DMS114 treated with DMSO at 0.1 percent for 48 hours (cell line): ENCODE measurements around the gene PARVB.

Experiments used
- DNase-seq: peaks from one replicate; lab custom pipeline; 2025; ENCODE audit not compliant: unreplicated experiment; lab: John Stamatoyannopoulos, UW

Gene PARVB

DNA sequence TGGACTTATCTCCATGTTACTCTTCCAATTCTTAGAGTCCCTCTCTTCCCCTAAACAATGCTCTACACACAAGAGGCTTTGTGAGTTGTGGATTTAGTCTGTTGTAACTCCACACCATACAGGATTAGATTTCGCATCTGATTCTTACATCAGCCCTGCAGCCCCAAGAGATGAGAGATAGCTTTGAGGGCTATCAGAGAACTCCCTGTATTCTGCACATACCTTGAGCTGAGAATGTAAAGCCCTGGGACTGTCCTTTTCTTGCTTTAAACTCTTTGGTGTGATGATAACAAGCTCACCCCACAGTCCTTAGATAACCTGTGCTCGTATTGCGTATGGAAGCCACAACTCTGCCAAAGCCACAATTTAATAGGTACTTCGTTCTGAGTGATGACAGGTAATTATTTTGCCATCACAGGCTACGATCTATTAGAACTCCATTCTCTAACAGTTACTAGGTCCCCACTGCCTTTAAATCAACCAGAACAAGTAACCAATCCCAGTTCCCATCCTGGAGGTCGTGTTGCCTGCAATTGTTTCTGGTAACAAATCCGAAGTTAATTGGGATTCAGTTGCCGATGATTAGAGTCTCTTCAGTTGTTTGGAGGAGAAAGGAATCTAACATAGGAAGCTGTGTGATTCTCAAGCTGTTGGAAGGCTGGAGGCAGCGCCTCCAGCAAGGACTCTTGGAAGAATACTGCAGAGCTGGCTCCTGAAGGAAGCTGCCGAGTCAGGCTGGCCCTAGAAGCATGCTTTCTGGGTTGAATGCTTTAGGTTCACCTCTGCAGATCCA is 155.3 kb downstream of the PARVB start:
- no peak for DNase-seq

DNA sequence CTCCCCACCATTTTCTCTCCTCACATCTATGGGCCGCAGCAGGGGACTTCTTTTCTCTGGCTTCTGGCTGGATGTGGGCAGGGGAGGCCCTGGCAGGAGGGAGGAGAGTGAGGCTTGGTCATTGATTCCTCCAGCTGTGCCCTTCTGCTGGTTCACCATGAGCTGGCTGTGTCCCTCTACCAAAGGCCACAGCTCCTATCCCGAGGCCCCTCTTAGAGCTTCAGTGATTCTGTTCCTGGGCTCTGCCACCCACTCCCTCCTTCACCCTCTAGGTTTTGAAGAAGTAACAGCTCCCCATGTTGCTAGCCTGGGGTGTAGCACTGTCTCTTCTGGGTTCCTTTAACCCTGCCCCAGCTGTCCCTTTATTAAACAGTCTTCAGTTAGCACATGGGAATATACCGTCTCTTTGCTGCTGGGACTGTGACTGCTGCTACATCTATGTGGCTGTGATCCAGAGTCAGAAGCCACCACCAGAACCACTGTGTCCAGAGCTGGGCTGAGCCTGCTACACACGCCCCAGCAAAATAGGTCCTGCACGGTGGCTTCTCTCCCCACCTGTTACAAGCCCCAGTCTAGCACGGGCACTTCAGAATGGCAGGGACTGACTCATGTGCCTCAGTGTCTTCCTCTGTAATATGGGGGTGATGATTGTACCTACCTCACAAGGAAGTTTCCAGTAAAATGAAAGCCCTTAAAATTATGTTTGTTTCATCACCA is 156.0 kb downstream of the PARVB start:
- DNase-seq: no peak

DNA sequence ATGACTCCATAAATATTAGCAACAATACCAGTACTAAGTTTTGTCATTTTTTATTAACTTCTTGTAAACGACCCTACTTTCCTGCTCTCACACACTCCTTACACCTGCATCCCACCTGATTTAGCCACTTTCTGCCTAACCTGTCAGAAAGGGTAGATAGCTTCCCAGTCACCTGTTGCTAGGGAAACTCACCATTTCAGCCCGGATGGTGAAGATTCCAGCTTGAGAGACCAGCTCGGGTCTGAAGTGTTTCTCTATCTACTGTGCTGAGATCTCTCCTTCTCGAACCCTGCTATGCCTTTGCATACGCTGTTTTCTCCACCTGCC is 156.6 kb downstream of the PARVB start, which contains the start of gene PARVG:
Gene PARVG, plus strand, starts transcription at position 220 of the 327 bp plus-strand sequence. CDS start 2,405 bp downstream, outside the sequence.
- no peak for DNase-seq

- DNase-seq: no peak
These were observed 157.2 kb downstream of the PARVB start for GRCh38 chr22:44181033-44181911.

DNA sequence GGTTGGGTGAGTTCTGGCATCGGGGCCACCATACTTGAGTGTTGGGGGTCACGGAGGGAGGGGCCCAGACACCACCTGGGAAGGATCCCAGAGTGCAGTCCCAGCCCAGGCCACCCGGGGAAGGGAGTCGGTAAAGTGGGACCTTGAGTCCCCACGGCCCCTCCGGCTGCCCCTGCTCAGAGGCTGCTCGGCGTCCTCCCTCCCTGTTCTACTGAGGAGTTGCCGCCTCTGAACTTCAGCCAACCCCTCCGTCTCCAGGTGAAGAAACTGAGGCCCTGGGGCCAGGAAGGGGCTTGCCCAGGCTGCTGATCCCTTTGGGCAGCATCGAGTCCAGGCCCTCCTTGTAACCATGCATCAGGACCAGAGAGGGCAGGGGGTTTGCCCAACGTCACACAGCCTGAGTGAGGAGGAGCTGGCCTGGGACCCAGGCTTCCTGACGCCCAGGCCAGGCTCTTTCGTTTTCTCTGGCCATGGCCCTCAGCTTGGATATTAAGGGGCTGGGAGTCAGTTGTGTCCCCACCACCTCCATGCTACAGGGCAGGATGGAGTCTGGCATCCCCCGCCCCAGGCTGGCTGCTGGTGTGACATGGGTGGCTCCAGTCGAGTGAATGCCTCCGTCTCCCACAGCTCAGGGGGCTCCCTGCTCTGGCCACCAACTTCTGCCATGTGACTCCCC is 157.9 kb downstream of the PARVB start:
- no peak for DNase-seq

- DNase-seq: no peak
These were observed 158.6 kb downstream of the PARVB start for GRCh38 chr22:44182588-44183286.

GRCh38 chr22:44183287-44183588 is 159.1 kb downstream of the PARVB start:
- no peak for DNase-seq

DNA sequence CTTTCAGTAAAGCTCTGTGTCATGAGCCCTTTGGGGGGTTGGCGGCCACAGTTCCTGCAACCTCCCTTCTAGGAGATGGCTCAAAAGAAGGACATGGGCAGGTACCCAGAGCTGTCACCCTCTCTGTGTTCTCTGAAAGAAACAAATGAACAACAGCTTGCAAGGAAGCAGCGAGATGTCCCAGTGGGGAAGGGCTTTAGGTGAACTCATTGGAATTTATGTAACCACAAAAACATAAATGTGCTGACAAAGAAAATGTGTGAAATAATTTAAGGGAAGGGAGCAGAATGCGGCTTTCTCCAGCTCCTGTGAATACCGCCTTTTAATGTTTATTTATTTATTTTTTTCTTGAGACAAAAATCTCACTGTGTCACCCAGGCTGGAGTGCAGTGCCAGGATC is 159.9 kb downstream of the PARVB start:
- no peak for DNase-seq

DNA sequence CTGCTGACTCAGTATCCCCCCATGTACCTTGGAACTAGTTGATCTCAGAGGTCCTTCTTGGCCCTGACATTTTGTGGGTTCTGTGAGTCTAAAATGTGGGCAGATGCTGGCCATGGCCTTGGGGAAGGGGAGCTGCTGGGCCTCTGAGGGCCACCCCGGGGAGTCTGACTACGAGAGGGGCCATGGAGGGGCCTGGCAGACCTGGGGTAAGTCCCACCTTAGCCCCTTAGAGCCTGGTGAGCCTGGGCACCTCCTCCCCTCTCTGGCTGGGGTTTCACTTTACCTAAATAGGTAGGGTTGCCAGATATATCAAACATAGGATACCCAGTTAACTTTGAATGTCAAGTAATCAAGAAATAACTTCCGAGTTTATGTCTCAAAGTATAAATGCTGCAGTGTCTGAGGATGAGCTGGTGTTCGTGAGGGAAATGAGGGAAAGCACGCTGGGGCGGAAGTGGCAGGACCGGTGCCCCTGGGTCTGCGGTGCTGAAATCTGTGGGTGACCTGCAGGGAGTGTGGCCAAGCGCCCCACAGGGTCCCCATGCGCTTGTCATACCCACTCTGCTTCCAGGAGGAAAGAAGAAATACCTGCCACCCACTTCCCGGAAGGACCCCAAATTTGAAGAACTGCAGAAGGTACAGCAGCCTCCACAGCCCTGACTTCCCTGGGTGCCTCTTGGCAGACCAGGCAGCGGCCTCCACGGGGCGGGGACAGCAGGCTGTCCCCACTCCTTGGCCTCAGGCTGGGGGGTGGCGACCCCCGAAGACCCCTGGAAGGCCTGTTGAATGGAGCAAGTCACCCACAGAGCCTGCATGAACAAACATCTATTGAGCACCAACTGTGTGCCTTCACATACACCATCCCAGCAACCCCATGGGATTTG is 161.4 kb downstream of the PARVB start:
- no peak for DNase-seq

DNA sequence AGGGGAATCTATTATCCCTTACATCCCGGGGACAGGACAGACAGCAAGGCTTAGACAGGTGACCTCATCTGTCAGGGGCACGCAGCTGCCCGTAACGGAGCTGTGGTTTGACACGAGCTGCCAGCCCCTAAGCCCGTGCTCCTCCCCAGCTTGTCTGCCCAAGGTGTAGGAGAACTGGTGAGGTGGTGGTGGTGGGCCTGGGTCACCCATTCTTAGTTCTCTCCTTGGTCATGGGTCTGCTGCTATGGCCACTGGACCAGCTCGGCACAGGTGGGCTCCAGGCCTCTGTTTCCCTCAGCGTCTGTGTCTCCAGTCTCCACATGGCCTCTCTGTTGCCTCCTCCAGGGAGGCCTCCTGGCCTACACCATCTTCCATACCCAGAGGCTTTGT is 162.0 kb downstream of the PARVB start:
- no peak for DNase-seq

DNA sequence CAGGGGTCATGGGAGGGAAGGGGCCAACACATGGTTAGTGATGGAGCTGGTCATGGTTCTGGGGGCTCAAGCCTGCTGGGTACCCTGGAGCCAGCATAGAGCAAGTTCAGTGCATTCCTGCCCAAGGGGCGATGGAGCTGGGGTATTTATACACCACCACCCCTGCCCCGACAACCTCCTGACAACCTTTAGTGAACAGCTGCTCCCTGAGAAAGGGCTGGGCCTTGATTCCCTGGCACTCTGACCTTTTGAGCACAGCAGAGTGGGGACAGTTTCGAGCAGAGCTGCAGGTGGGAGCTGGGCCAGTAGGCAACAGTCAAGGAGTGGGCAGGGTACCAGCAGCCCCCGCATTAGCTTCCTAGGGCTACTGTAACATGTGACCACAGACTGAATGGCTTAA is 162.6 kb downstream of the PARVB start:
- no peak for DNase-seq

DNA sequence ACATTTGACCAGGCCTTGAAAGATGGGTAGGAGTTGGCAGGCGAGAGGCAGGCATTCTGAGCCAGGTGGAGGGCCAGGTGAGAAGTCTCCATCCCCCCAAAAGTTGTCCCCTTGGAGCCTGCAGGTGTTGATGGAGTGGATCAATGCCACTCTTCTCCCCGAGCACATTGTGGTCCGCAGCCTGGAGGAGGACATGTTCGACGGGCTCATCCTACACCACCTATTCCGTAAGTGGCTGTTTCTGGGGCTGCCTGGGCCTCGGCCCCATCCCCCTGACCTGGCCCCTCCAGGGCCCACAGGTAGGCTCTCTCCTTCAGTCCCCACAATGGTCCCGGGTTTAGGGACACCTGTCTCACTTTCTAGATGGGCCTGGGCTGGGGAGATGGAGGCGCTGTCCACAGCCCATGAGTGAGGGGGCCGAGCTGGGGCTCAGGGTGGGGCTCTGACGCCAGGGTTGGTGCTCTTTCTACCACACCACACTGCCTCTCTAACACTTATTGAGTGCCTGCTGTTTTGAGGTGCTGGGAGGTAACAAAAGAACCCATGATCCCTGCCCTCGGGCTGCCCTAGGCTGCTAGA is 163.6 kb downstream of the PARVB start:
- no peak for DNase-seq

- DNase-seq: no peak
These were observed 164.2 kb downstream of the PARVB start for GRCh38 chr22:44188316-44188715.

DNA sequence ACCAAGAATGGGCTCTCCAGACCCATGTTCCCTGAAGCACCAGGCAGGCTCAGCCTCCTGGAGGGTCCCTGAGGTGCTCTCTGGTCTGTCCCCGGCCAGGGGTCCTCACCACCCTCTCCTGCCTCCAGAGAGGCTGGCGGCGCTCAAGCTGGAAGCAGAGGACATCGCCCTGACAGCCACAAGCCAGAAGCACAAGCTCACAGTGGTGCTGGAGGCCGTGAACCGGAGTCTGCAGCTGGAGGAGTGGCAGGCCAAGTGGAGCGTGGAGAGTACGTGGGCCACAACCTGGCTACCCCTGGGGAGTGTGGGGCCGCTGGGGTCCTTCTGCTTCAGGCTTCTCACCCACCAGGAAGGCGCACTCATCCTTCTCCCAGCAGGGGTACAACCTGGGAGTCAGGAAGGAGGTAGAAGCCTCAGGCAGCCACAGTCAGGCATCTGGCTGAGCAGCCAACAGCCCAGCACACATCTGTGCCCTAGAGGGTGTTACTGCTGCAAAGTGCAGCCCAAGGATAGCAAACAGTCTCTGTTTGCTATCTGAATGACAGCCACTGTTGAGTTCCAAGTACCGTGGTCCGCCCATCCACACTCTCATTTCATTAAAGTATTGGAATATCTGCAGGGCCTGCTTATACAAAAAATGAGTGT is 165.0 kb downstream of the PARVB start:
- DNase-seq: no peak

DNA sequence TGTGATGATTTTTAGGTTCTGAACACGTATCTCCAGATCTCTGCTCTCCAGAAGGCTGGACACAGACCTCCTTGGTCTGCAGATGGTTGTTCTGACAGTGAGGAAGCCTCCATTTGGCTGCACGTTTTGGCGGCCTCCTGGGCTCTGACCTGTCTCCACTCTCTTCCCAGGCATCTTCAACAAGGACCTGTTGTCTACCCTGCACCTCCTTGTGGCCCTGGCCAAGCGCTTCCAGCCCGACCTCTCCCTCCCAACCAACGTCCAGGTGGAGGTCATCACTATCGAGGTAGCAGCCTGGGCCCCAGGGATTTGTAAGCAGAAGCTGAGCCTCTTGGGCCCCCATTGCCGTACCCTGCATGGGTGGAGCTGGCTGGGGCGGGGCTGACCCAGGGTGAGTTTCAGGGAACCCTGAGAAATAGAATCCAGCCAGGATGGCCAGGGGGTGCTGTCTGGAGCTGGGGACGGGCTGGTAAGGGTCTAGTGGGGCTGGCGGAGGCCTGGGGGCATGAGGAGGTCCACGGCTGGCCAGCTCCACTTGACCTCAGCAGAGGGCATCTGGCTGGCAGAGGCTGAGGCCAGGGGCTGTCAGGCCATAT is 166.4 kb downstream of the PARVB start:
- DNase-seq: no peak

GRCh38 chr22:44191036-44191454 is 166.9 kb downstream of the PARVB start:
- no peak for DNase-seq

DNA sequence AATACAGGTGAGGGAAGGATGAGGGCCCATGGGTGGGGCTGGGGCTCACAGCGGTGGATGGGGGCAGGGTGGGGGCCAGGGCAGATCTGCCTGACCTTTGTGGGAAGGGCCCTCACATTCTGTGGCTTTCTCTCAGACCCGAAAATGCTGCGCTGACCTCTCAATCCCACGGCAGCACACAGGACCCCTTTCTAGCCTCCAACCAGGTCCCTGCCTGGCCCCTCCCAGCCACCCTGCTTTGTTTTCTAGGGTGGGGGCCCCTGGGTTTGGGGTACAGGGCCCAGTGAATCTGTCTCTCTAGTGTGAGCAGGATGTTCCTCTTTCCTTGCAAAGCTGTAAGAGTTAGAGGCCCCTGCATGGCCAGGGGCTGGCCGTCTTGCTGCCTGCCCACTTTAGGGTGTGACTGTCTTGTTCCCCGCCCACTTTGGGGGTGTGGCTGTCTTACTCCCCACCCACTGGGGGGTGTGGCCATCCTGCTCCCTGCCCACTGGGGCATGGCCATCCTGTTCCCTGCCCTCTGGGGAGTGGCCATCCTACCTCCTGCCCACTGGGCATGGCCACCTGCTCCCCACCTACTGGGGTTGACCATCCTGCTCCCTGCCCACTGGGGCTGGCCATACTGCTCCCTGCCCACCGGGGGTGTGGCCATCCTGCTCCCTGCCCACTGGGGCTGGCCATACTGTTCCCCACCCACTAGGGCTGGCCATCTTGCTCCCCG is 168.2 kb downstream of the PARVB start:
- no peak for DNase-seq
